ENCODE measurements around the gene EFCAB9.

GRCh38 chr5:172163346-172163745 lies 30.6 kb upstream of the EFCAB9 start:
- TF ChIP-seq POLR2AphosphoS2 (conservative IDR thresholded peaks at IDR 0.05; ENCODE audit: low read length) (no peak), RAD21 (conservative IDR thresholded peaks at IDR 0.05 in 1 of 2, IDR thresholded peaks at IDR 0.05 in 1 of 2) (no peak), EP300 (IDR thresholded peaks at IDR 0.05) (no peak), CTCF (IDR thresholded peaks at IDR 0.05) (no peak), REST (IDR thresholded peaks at IDR 0.05) (no peak), HOXA7 (CRISPR knock-in tag; IDR thresholded peaks at IDR 0.05) (no peak)
